G401 (cell line): ENCODE results near the gene LNX1. TPM values are rescaled to one million over a fixed set of nuclear protein-coding genes. Genes with fewer than 3 reads are reported as not detected.

ENCODE experiments used
- DNase-seq: peaks from one replicate; pipeline ENCODE4 v3.0.0-alpha.2; 2015; ENCODE audit warnings: low spot score
- in situ Hi-C: cut with HindIII; loops from 2 replicates; pipeline ENCODE4 v1.10.0; 2016; ENCODE audit warnings: low sequenced_read_pairs, mixed read lengths
- total RNA-seq: library from RNA; depleted of rRNA; stranded (reverse); fragments of >200 nt; shearing (Covaris generic); gene quantifications from 2 replicates; pipeline ENCODE4 v1.2.3, GENCODE V29; 2014

Gene LNX1
- total RNA-seq, 1 experiment from 2014 or later: not detected

DNA sequence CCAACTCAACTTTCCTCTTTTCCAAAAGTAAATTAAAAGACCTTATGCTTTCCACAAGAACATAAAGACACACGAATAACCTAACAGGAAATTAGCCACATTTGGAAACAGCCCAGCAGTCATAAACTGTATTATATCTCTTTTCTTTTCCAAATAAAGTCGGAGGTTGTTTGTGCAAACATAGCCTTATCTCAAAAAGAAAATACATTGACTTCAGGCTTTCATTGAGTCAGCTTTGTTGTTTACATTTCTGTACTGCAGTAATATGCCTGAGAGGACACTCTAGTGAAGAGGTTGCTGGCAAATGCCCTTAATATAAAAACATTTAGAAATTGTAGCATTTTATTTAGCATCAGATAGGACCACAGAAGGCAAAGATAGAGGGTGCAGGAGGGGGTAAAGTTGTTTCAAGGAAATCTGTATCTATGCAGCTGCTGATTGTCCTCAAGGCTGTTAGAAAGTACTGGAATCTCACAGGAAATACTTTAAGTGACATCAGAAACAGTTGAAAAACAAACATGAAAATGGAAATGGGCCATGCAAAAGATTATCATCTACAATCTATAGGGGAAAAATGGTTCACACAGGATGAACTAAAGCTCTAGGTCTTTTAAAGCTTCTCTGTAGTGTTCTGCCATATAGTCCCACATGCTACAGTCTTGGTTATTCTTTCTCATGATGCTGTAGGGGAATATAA is 14.5 kb downstream of the LNX1 start:
- in situ Hi-C loops: no loop called here
- no peak for DNase-seq

DNA sequence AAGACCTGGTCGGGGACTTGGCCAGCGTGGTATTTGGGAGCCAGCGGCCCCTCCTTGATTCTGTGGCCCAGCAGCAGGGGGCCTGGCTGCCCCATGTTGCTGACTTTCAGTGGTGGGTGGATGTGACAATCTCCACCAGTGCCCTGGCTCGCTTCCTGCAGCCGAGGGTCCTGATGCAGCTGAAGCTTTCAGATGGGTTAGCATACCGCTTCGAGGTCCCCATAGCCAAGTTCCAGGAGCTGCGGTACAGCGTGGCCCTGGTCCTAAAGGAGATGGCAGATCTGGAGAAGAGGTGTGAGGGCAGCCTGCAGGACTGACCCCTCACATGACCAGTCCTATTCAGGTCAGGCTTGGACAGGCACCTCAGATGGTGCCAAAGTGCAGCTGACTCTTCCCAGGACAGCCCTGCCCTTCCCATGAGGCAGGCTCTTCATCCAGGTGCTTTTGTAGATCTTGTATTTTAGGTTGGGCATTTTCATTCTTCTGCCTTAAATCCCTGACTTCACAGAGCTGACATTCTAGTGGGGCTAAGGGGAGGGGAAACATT is 15.1 kb downstream of the LNX1 start:
- in situ Hi-C loops: no loop called here
- no peak for DNase-seq

DNA sequence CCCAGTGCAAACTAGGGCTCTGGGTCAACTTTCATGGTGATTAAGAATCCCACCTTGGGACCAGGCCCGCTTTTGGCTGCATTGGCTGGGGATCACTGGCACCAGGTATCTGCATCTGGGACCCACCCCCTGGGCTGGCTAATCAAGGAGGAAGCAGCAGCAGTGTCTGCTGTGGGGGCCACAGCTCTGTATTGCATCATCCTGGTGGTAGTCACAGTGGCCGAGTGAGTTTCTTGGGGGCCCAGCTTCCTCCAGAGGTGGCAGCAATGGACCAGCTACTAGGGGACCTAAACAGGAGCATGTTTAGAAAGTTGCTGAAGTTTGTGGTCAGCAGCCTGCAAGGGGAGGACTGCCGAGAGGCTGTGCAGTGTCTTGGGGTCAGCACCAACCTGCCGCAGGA is 15.7 kb downstream of the LNX1 start:
- in situ Hi-C loops: no loop called here
- no peak for DNase-seq

DNA sequence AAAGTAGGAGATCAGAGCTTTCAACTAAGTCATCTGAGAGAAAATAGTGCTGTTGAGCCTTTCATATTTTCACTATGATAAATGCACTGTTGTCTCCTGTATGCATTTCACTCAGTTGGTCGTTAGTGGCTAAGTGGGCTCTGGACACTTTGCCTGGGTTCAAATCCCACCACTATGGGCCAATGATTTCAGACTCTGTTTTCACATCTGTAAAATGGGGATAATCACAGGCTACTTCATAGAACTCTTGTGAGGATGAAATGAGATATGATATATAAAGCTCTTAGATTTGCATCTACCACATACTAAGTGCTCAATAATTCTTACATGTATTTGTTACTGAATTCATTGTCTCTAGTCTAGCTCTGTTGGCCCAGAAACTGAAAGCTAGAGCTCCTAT is 16.8 kb downstream of the LNX1 start:
- in situ Hi-C loops: no loop called here
- DNase-seq: no peak

DNA sequence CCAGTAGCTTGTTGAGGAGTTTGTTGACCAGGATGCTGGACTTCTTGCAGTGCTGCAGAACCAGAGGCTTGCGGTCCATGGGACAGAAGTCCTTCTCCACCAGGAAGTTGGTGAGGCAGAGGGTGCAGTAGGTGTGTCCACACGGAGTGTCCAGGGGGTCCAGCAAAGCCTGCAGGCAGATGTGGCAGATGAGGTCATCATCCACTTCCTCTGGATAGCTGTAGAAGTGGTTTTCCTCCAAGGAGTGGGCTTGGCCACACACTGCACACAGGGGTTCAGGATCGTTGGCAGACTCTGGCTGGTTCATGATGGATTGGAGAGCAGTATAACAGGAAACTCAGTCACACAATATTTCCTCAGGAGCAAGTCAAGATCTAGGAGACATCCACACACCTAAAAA is 17.6 kb downstream of the LNX1 start:
- in situ Hi-C loops: no loop called here
- no peak for DNase-seq

DNA sequence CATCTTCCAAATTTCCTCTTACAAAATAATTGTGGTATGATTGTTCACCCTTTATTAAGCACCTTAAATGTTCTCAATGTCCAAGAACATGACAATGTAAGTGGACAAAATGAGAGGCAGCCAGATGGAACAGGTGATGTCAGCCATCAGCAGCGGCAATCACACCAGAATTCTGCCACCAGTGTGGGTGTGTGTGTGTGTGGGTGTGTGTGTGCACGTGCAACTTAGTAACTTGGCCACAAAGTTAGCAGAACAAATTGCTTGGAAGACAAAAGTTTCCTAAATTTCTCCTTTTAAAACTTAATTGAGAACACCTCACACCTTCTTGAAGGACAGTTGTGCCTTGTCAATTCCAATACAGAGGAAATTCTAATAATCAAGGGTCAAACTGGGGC is 18.7 kb downstream of the LNX1 start:
- in situ Hi-C loops: no loop called here

DNA sequence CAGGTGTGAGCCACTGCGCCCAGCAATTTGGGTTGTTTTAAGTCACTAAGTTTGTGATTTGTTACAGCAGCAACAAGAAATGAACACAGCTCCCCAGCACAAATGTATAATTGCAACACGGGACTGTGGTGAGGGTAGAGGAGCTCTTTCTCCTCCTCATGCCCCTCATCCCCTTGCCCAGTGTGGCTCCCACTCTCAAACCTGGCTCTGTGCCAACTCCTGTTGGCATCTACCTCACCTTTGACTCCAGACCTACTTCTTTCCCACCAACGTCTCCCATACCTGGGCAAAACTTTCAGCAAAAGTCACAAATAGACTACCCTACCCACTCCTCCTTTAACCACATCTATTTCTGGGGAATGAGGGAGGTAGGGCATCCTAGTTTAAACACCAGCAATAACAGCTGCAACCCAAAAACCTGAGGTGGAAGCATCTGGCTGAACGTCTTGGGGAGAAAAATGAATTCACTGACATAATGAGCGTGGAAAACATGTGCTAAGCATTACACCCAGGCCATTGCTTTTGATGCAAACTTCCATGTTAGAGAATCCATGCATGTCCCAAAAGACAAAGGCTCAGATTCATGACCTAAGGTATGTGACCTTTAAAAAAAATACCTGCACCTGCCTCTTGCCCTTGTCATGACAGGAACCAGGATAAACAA is 19.2 kb downstream of the LNX1 start:
- in situ Hi-C loops: no loop called here
- DNase-seq: no peak

More for the DNA sequence above, 18.7 kb downstream of the LNX1 start:
- no peak for DNase-seq

DNA sequence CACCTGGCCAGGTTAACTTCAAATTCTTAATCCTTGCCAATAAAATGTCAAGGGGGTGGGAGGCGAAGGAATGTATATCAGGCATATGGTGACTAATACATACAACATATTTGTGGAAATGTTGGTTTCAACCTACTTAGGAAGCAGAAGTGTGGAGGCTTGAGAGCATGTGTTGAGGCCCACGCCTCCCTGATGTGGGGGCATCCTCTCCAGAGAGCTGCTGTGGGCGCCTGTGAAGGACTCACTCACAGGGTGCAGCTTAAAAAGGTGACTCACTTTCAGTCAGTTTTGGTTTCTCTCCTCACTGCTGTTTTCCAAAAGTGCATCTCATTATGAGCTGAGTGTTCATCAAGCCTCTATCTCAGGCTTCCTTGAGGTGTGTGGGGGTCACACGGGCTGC is 27.5 kb downstream of the LNX1 start:
- DNase-seq: no peak
- in situ Hi-C loops: no loop called here

DNA sequence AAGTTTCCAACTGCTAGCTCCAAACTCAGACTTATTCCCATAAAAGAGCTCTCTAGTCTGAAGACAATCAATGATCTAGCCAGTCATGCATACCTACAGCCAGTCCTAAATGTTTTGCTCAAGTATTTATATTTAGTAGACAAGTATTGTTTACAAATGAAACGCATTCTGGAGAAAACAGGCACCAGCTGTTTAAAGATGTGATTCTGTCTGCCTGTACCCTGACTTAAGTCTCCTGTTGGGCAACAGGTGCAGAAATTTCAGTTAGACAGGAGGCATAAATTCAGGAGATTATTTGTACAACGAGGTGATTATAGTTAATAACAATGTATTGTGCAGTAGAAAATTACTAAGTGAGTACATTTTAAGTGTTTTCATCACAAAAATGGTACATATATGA is 28.9 kb downstream of the LNX1 start:
- in situ Hi-C loops: no loop called here
- DNase-seq: no peak

DNA sequence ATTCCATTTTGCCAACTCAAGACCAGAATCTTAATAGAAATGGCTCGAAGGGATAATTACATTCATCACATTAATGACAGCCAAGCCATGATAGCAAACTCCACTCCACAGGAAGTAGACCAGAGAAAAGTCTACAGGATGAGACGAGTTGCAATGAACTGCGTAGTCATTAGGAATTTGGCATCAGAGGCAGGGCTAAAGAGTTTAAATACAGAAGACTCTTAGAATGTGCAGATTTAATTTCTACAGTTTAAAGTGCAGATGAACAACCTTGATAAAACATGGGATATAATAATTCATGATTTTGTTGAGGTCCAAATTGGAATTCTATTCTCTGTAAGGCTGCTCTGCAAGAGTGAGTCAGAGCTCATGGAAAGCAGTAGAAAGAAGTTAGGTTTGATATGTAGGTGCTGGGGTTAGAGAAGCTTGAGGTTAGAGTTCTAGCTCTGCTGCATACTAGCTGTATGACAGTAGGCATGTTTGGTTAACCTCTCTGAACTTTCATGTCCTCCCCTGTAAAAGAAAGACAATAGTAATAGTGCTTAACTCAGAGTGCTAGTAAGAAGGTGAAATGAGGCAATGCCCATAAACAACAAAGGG is 32.2 kb downstream of the LNX1 start:
- in situ Hi-C loops: no loop called here
- DNase-seq: no peak

DNA sequence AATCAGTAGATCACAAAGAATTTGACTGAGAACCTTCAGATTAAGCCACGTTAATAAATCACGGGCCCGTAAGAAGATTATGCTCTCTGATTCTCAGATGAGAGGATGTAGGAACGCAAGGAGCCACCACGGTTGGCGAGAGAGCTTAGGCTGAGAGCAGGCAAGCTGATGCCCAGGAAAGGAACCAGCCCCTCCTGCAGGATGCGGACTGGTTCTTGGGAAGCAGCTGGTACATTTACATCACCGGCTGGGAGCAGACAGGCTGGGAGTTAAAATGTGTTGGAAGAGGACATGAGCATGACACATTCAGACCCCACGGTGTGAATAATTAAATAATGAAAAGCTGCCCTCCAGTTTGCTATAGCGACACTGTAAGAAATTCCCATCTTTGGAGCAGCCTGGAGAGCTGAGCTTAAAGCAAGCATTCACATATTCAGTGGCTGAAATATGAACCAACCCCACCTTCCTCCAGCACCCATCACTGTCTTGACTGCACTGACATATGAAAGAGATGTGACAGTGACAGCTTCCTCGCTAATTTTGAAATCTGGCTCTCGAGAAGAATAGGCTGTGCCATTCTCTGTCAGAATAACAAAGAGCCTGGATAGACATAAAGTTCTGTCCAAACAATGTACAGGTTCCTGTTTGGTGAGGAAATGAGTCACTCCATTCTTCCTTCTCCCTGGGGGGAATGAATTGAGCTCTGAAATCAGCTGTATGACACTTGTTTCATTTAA is 33.1 kb downstream of the LNX1 start:
- DNase-seq: peak; percentile 95
- in situ Hi-C loops: no loop called here

DNA sequence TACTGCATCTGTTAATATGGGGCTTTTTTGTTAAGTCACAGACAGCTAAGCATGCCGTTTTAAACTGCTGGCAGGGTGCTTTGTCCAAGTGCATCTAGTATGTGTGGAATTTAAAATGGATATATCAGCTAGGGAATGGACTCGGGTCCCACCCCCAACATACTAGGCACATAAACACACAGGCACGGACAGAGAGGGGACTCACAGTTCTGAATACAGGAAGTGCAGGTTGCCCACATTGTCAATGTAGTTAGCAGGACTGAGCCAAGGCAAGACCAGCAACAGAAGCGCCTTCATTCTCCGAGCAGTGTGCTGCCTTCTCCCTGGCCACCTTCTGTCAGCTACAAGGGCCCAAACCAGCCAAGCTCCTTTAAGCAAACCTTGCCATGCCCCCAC is 33.6 kb downstream of the LNX1 start:
- DNase-seq: no peak
- in situ Hi-C loops: no loop called here

DNA sequence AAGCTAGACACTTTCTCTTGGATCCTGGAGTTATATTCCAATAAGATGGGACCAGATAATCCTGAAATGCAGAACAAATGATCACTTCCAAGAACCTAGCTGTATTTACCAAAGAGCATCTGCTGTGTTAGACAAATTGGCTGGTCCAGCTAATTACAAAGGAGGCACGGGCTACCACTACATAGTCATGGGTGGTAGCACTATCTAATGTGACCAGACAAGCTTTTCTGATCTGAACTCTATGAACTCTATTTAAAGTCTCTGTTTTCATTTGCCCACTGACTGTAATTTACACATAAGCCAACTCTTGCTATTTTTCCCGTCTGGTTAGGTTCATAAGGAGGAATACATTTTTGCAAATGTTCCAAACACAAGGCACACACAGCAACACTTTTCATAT is 34.6 kb downstream of the LNX1 start:
- in situ Hi-C loops: no loop called here

DNA sequence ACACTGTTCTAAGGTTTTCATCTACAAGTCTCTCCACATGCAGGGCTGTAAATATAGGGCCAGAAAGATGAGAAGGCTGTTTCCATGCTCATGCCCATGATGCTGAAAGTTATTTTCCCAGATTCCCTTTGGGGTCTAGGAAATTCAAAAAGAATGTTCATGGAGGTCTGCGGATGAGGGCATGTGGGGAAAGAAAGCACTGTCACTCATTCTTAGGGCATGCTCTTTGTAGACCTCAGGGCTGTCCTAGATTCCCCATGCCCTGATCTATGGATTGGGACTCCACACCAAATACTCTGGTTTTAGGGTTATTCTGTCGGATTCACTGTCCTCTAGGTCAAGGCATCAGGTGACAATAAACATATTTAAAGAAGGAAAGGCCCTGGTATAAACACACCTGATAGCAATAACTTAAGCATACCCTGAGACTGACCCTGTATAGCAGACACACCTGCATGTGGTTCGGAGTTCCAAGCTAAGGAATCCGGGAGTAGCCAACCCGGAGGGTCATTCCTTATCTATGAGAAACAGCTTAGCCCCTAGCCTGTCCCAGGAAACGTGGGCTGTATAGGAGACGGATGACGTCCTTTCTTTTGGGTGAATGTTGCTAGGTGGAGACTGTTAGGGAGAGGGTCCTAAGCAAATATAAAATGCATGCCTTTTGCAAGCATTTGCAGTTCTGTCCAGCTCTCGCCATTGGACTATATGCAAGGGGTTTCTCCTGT is 37.6 kb downstream of the LNX1 start:
- in situ Hi-C loops: no loop called here
- DNase-seq: no peak

More for the DNA sequence above, 34.6 kb downstream of the LNX1 start:
- DNase-seq: peak; percentile 68

DNA sequence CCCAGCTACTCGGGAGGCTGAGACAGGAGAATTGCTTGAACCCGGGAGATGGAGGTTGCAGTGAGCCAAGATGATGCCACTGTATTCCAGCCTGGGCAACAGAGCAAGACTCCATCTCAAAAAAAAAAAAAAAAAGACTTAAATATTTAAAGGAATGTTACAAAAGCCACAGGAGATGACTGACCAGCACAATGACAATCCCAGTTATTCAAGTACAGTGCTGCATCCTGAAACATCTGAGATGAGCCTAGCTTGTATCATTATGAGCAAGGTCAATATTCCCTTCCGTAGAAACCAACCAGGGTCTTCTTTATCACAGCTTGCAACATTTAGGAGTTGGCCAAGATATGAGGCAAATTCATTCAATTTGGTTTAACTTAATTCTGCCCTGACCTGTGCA is 38.6 kb downstream of the LNX1 start:
- in situ Hi-C loops: no loop called here
- no peak for DNase-seq

DNA sequence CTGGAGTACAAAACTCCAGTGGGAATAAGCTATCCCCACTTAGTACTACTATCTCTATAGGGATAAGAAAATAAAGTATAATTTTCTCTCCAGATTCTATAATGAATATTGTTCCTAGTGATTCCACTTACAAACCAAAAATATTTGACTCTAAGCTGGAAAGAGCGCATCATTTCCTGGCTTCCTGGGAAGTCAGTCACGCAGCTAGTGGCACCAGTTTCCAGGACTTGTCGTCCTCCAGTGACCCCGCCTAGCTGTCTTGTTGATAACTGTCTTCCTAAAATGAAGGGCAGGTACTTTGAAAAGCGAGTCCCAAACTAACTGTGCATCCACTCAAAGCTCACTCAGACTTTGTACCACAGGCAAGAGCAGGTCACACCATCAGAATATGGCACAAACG is 39.3 kb downstream of the LNX1 start:
- in situ Hi-C loops: no loop called here
- no peak for DNase-seq

DNA sequence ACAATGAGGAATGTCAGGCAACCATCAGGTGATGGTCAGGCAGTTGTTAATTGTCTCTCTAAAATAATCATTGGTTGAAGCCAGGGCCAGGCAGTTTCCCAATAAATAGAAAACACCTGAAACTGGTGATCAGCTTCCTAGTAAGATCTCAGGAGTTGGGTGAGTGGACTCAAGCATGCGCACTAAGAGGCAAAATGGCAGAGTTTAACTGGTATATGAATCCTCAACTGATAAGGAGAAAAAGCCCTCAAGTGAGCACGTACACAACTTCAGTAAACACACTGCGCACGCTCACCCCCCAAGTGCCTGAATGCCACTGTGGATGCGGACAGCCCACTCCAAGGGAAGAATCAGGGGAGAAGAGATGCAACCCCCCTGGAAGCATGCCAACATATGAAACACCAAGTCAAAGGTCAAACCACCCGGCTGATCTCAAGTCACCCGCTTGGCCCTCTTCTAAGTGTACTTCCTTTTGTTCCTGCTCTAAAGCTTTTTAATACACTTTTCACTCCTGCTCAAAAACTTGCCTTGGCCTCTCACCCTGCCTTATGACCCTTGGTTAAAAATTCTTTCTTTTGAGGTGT is 39.9 kb downstream of the LNX1 start:
- DNase-seq: no peak
- in situ Hi-C loops: no loop called here

DNA sequence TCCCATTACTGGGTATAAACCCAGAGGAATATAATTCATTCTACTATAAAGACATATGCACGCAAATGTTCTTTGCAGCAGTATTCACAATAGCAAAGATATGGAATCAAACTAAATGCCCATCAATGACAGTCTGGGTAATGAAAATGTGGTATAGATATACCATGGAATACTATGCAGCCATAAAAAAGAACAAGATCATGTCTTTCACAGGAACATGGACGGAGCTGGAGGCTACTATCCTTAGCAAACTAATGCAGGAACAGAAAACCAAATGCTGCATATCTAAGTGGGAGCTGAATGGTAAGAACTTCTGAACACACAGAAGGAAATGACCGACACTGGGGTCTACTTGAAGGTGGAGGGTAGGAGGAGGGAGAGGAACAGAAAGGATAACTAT is 42.6 kb downstream of the LNX1 start:
- in situ Hi-C loops: no loop called here

DNA sequence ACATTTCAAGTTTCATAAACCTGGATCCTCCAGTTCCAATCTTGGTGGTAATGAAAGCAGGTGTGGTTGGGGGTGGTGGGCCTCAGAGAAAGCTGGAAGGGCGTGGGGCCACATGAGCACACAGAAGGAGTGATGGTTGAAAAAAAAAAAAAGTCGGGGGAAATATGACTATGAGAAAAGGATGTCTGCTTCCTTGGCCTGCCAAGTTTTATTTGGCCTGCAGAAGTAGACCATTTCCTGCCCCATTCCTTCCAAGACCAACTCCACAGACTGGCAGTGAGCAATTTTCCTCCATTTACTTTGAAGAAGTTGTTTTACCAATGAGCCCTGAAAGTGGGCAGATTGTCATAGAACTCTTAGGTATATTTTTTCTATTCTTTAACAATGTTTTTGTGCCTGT is 43.3 kb downstream of the LNX1 start:
- DNase-seq: no peak

More for the DNA sequence above, 42.6 kb downstream of the LNX1 start:
- DNase-seq: no peak

More for the DNA sequence above, 43.3 kb downstream of the LNX1 start:
- in situ Hi-C loops: no loop called here
